IMR-90 (cell line): ENCODE data around the gene WDR90.

Experiments used
- FOS ChIP-seq: fragments of 150-350 bp; IDR thresholded peaks from 2 replicates; pipeline ENCODE4 v1.6.1; 2016; ENCODE audit warnings: low read depth, low read length
- POLR2A ChIP-seq: IDR thresholded peaks from 2 replicates; pipeline ENCODE4 v1.6.1; 2012; ENCODE audit warnings: mild to moderate bottlenecking, low read depth, low read length
- RAD21 ChIP-seq: IDR thresholded peaks from 2 replicates; pipeline ENCODE4 v1.6.1; 2012; ENCODE audit warnings: low read length, improper control_type of control experiment
- TF ChIP-seq, protein P1 (sequence below): conservative IDR thresholded peaks from 2 replicates; pipeline ENCODE4 v1.5.1; 2012; ENCODE audit warnings: mild to moderate bottlenecking, low read depth, low read length, improper control_type of control experiment

DNA sequence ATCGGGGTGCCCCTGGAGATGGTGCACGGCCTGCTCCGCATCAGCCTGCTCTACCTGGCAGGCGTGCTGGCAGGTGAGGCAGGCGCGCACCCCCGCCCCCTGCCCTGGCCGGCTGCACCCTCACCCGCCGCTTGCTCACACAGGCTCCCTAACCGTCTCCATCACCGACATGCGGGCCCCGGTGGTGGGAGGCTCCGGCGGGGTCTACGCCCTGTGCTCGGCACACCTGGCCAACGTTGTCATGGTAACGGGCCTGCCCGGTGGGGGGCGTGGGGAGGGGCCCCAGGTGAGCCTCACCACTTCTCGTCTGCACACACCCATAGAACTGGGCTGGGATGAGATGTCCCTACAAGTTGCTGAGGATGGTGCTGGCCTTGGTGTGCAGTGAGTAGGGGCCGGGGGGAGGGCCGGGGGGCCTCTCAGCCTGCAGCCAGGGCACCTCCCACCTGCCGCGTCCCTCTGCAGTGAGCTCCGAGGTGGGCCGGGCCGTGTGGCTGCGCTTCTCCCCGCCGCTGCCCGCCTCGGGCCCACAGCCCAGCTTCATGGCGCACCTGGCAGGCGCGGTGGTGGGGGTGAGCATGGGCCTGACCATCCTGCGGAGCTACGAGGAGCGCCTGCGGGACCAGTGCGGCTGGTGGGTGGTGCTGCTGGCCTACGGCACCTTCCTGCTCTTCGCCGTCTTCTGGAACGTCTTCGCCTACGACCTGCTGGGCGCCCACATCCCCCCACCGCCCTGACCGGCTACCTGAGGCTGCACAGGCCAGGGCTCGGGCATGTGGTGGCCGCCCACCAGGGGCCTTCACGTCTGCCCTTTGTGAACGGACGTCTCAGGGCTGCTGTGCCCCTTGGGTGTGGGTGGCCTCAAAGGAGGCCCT, 28.4 kb downstream of the WDR90 start:
- TF ChIP-seq RAD21 (no peak), POLR2A (no peak), FOS (no peak)
- TF ChIP-seq, protein P1, sequence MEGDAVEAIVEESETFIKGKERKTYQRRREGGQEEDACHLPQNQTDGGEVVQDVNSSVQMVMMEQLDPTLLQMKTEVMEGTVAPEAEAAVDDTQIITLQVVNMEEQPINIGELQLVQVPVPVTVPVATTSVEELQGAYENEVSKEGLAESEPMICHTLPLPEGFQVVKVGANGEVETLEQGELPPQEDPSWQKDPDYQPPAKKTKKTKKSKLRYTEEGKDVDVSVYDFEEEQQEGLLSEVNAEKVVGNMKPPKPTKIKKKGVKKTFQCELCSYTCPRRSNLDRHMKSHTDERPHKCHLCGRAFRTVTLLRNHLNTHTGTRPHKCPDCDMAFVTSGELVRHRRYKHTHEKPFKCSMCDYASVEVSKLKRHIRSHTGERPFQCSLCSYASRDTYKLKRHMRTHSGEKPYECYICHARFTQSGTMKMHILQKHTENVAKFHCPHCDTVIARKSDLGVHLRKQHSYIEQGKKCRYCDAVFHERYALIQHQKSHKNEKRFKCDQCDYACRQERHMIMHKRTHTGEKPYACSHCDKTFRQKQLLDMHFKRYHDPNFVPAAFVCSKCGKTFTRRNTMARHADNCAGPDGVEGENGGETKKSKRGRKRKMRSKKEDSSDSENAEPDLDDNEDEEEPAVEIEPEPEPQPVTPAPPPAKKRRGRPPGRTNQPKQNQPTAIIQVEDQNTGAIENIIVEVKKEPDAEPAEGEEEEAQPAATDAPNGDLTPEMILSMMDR, result no peak
